Osteoblast (primary cell): Measurements from ENCODE around the gene OSM. TPM values are rescaled to one million over a fixed set of nuclear protein-coding genes. Genes with fewer than 3 reads are reported as not detected.
A peak's percentile ranks its signal among the peaks of the same experiment; 100 is the strongest.
"Not testable (repeated sequence)": the region's sequence is repeated elsewhere in the genome, so short reads cannot be mapped to it uniquely, and the experiment has no call there.

Experiments used
- DNase-seq: peaks from one replicate; pipeline ENCODE4 v3.0.0; 2011; ENCODE audit warnings: low spot score, mixed read lengths; ENCODE audit not compliant: insufficient read length; ENCODE audit errors: missing footprints
- H2AFZ ChIP-seq: 2 replicates; pipeline ENCODE4 v1.6.0; 2011; ENCODE audit warnings: mild to moderate bottlenecking, low read length
- H3K27ac ChIP-seq: 2 replicates; pipeline ENCODE4 v1.5.1; 2011; ENCODE audit warnings: mild to moderate bottlenecking, low read depth, low read length, moderate library complexity
- H3K27me3 ChIP-seq: 2 replicates; pipeline ENCODE4 v1.6.0; 2012; ENCODE audit warnings: mild to moderate bottlenecking, control low read depth, inconsistent platforms, low read length, moderate library complexity; ENCODE audit not compliant: insufficient read depth
- H3K36me3 ChIP-seq: 2 replicates; pipeline ENCODE4 v1.5.1; 2011; ENCODE audit warnings: mild to moderate bottlenecking, low read length, control low read depth, moderate library complexity; ENCODE audit not compliant: insufficient read depth
- H3K4me1 ChIP-seq: 2 replicates; pipeline ENCODE4 v1.5.1; 2011; ENCODE audit warnings: mild to moderate bottlenecking, low read length, control low read depth, moderate library complexity; ENCODE audit not compliant: insufficient read depth
- H3K4me2 ChIP-seq: 2 replicates; pipeline ENCODE4 v1.6.0; 2011; ENCODE audit warnings: mild to moderate bottlenecking, low read length; ENCODE audit not compliant: insufficient read depth
- H3K4me3 ChIP-seq: fragments of 200-600 bp; sonication (generic); 3 replicates; pipeline ENCODE4 v1.5.1; 2012; ENCODE audit warnings: mild to moderate bottlenecking, low read length, inconsistent platforms; ENCODE audit not compliant: insufficient read depth
- H3K79me2 ChIP-seq: 2 replicates; pipeline ENCODE4 v1.6.0; 2012; ENCODE audit warnings: mild to moderate bottlenecking, low read length, control low read depth, inconsistent platforms; ENCODE audit not compliant: insufficient read depth
- H3K9me3 ChIP-seq: 2 replicates; pipeline ENCODE4 v1.5.1; 2011; ENCODE audit warnings: low read depth, low read length, control low read depth
- H4K20me1 ChIP-seq: 2 replicates; pipeline ENCODE4 v1.6.0; 2012; ENCODE audit warnings: mild to moderate bottlenecking, low read length, control low read depth; ENCODE audit not compliant: insufficient read depth
- total RNA-seq: library from RNA; depleted of rRNA; stranded (reverse); fragments of >200 nt; gene quantifications from 2 replicates; pipeline ENCODE4 v1.2.3, GENCODE V29; 2012
- TF ChIP-seq, protein P1 (sequence below): IDR thresholded peaks from 2 replicates; pipeline ENCODE4 v1.5.1; 2011; ENCODE audit warnings: mild to moderate bottlenecking, low read depth, low read length, moderate library complexity; ENCODE audit errors: extremely low read depth

Gene OSM
- total RNA-seq, 1 donor, result not detected

DNA sequence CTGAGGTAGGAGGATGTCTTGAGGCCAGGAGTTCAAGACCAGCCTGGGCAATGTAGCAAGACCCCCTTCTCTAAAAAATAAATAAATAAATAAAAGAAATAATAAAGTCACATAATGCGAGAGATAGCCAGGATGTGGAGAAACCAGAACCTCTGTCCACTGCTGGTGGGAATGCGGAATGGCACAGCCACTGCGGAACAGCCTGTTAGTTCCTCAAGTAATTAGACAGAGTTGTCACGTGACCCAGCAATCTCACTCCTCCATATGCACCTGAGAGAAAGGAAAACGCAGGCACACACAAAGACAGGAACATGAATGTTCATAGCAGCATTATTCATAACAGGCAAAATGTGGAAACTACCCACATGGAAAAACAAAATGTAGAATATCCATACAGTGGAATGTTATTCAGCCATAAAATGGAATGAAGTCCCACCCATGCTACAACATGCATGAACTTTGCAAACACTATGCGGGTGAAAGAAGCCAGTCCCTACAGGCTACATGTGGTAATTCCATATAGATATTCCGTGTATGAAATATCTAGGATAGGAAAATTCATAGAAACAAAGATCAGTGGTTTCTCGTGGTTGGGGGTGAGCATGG is 47.5 kb downstream of the OSM start:
- Histone ChIP-seq H3K27me3 (no peaks in the 10 kb centered on the region), H3K4me1 (peaks cover 22% of the 10 kb centered on the region), H3K79me2 (no peaks in the 10 kb centered on the region), H3K27ac (no peak overlapping the region), H3K4me3 (no peak overlapping the region), H3K4me2 (no peak overlapping the region), H2AFZ (no peak overlapping the region), H3K36me3 (no peaks in the 10 kb centered on the region), H4K20me1 (no peaks in the 10 kb centered on the region), H3K9me3 (no peaks in the 10 kb centered on the region)
- DNase-seq, result no peak
- TF ChIP-seq, protein P1, sequence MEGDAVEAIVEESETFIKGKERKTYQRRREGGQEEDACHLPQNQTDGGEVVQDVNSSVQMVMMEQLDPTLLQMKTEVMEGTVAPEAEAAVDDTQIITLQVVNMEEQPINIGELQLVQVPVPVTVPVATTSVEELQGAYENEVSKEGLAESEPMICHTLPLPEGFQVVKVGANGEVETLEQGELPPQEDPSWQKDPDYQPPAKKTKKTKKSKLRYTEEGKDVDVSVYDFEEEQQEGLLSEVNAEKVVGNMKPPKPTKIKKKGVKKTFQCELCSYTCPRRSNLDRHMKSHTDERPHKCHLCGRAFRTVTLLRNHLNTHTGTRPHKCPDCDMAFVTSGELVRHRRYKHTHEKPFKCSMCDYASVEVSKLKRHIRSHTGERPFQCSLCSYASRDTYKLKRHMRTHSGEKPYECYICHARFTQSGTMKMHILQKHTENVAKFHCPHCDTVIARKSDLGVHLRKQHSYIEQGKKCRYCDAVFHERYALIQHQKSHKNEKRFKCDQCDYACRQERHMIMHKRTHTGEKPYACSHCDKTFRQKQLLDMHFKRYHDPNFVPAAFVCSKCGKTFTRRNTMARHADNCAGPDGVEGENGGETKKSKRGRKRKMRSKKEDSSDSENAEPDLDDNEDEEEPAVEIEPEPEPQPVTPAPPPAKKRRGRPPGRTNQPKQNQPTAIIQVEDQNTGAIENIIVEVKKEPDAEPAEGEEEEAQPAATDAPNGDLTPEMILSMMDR, result peak; percentile 31

DNA sequence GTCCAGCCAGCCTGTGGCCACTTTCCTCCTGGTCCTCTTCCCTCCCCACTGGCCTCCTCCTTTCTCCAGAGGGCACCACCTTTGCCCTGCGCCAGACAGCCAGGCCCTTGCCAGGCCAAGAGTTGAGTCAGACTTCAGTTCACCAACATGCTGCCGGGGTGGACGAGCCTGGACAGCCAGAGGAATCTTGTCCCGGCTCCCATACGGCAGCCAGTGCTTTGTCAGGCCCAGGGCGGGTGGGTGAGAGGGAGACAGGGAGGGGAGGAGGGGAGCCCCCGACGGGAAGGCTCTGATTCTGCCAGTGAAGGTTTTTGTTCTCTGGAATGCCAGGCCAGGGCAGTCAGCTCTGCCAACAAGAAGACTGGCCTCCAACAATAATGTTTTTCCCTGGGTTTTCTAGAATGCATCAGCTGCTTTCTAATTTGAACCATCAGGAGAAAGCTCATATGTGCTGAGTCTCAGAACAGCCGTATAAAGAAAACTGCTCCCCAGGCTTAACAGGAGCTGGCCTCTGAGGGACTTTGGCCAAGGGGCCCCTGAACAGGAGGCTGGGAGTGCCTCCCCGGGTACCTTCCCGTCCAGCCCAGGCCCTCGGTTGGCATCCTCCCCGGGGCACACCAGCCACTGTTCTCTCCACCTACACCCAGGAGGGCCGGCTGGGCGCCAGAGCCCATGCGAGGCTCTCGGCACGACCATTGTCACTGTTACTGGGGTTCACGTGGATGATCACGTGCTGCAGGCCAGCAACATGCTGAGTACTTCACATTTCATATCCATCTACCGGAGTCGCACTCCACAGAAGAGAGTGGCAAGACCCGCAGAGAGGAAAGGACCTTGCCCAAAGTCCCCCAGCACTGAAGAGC is 48.7 kb downstream of the OSM start:
- H2AFZ ChIP-seq, result peak overlapping the region; percentile 8
- DNase-seq, result no peak
- TF ChIP-seq, protein P1, result no peak

DNA sequence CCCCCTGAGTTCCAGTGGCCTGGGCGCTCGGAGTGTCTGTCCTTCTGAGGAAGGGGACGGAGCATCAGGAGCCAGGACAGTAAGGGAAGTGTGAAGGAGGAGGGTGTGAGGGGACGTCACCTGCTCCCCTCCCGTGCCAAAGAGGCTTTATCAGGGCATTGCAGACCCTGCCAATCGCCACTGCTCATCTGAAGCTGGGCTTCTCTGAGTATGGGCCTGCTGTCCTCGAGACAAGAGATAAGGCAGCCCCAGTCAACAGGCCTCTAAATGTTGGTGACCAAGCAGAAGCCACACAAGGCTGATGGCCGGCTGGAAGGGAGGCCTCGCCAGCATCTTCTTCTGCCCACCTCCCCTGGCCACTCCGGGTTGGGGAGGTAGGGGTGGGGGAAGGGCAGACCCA is 49.9 kb downstream of the OSM start:
- Histone ChIP-seq H2AFZ (no peak overlapping the region), H3K4me2 (no peak overlapping the region)

More for the DNA sequence above, 48.7 kb downstream of the OSM start:
- H3K4me3 ChIP-seq, result no peak overlapping the region
- peaks cover 19% of the 10 kb centered on the region for H3K4me1 ChIP-seq
- no peaks in the 10 kb centered on the region for H4K20me1 ChIP-seq
- H3K27me3 ChIP-seq, result no peaks in the 10 kb centered on the region
- no peaks in the 10 kb centered on the region for H3K9me3 ChIP-seq
- peak overlapping the region; percentile 32 for H3K4me2 ChIP-seq
- peak overlapping the region; percentile 90 for H3K27ac ChIP-seq
- H3K36me3 ChIP-seq, result no peaks in the 10 kb centered on the region
- H3K79me2 ChIP-seq, result no peaks in the 10 kb centered on the region

DNA sequence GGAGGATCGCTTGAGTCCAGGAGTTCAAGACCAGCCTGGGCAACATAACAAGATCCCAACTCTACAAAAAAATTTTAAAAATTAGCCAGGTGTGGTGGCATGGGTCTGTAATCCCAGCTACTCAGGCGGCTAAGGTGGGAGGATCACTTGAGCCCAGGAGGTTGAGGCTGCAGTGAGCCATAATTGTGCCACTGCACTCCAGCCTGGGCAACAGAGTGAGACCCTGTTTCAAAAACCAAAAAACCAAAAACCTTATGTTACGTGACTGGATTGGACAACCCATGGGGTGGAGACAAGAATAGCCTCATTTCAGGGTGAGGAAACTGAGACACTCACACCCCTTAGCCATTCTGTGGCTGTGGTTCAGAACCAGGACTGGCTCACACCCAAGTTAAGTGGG is 50.4 kb downstream of the OSM start:
- not testable (repeated sequence) for H3K4me3 ChIP-seq, DNase-seq, H2AFZ ChIP-seq, H3K79me2 ChIP-seq, H3K36me3 ChIP-seq, H3K9me3 ChIP-seq, H3K27ac ChIP-seq, H3K4me2 ChIP-seq, H4K20me1 ChIP-seq, H3K27me3 ChIP-seq
- H3K4me1 ChIP-seq, result peaks cover 28% of the 10 kb centered on the region

More for the DNA sequence above, 49.9 kb downstream of the OSM start:
- Histone ChIP-seq H3K27me3 (no peaks in the 10 kb centered on the region), H3K4me3 (no peak overlapping the region), H3K79me2 (no peaks in the 10 kb centered on the region), H3K36me3 (no peaks in the 10 kb centered on the region), H3K4me1 (peaks cover 28% of the 10 kb centered on the region), H3K27ac (no peak overlapping the region), H4K20me1 (no peaks in the 10 kb centered on the region), H3K9me3 (no peaks in the 10 kb centered on the region)
- no peak for DNase-seq
- TF ChIP-seq, protein P1, result no peak
